Measurements from ENCODE around the gene NIPSNAP3A.

The NIPSNAP3A gene

GRCh38 chr9:104783588-104783987, 36.1 kb downstream of the NIPSNAP3A start:
- no peaks in the 10 kb centered on the region for H3K27me3 Mint-ChIP-seq
- no peaks in the 10 kb centered on the region for H3K9me3 Mint-ChIP-seq (ENCODE audit: low read depth)
- H3K4me1 Mint-ChIP-seq (ENCODE audit: low read depth) = no peaks in the 10 kb centered on the region
- H3K36me3 Mint-ChIP-seq = peaks cover 14% of the 10 kb centered on the region
- no peak overlapping the region for H3K27ac Mint-ChIP-seq
- no peak overlapping the region for H3K4me3 Mint-ChIP-seq

- H3K36me3 Mint-ChIP-seq = peaks cover 17% of the 10 kb centered on the region
- H3K4me1 Mint-ChIP-seq (ENCODE audit: low read depth) = no peaks in the 10 kb centered on the region
- H3K27me3 Mint-ChIP-seq = no peaks in the 10 kb centered on the region
- H3K27ac Mint-ChIP-seq = no peak overlapping the region
- H3K9me3 Mint-ChIP-seq (ENCODE audit: low read depth) = no peaks in the 10 kb centered on the region
- no peak overlapping the region for H3K4me3 Mint-ChIP-seq
These were observed 36.6 kb downstream of the NIPSNAP3A start for GRCh38 chr9:104784098-104784497.

DNA sequence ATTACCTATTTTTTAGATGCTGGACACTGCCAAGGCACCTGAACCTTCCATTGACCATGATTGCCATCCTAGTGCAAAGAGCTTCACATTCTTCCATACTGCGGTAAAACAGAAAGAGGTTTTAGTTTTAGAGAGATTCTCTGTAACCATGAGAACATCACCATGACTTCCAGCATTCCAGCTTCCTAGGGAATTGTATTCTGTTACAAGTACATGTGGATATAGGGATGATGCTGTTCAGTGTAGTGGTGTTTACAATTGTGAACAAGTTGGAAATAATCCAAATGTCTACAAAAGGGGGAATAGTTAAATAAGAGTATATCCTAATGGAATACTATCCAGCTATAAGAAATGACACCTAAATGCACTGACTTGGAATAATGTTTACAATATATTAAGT, 38.8 kb downstream of the NIPSNAP3A start:
- no peak overlapping the region for H3K4me3 Mint-ChIP-seq
- H3K9me3 Mint-ChIP-seq (ENCODE audit: low read depth) = no peaks in the 10 kb centered on the region
- H3K27ac Mint-ChIP-seq = no peak overlapping the region
- peaks cover 17% of the 10 kb centered on the region for H3K36me3 Mint-ChIP-seq
- no peaks in the 10 kb centered on the region for H3K4me1 Mint-ChIP-seq (ENCODE audit: low read depth)
- no peaks in the 10 kb centered on the region for H3K27me3 Mint-ChIP-seq

- Mint-ChIP-seq H3K4me3 (no peak overlapping the region), H3K36me3 (peaks cover 17% of the 10 kb centered on the region), H3K27me3 (no peaks in the 10 kb centered on the region), H3K9me3 (ENCODE audit: low read depth) (no peaks in the 10 kb centered on the region), H3K4me1 (ENCODE audit: low read depth) (no peaks in the 10 kb centered on the region), H3K27ac (no peak overlapping the region)
These were observed 40.0 kb downstream of the NIPSNAP3A start for GRCh38 chr9:104787306-104788015.

DNA sequence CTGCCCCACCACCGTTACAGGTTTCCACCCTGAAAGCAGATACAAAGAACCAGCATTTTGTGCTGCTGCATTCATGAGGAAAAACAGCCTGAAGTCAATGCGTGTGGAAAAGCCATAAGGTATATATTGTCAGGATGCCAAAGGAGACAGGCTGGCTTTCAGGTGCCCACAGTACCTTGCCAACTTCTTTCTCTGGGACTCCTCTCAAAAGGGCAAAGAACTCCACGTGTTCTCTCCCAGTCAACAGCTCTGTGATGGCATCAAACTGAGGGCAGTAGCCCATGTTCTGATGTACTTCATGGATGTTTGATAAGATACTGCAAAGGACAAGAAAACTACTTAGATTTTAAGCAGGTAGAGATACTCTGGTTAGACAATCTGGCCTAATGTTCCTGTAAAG, 40.8 kb downstream of the NIPSNAP3A start:
- H3K27me3 Mint-ChIP-seq = no peaks in the 10 kb centered on the region
- H3K4me3 Mint-ChIP-seq = no peak overlapping the region
- H3K36me3 Mint-ChIP-seq = peaks cover 23% of the 10 kb centered on the region
- no peaks in the 10 kb centered on the region for H3K9me3 Mint-ChIP-seq (ENCODE audit: low read depth)
- no peak overlapping the region for H3K27ac Mint-ChIP-seq
- H3K4me1 Mint-ChIP-seq (ENCODE audit: low read depth) = no peaks in the 10 kb centered on the region

- H3K27ac Mint-ChIP-seq = no peak overlapping the region
- H3K9me3 Mint-ChIP-seq (ENCODE audit: low read depth) = no peaks in the 10 kb centered on the region
- H3K36me3 Mint-ChIP-seq = peaks cover 34% of the 10 kb centered on the region
- H3K27me3 Mint-ChIP-seq = no peaks in the 10 kb centered on the region
- no peaks in the 10 kb centered on the region for H3K4me1 Mint-ChIP-seq (ENCODE audit: low read depth)
- no peak overlapping the region for H3K4me3 Mint-ChIP-seq
These were observed 46.6 kb downstream of the NIPSNAP3A start for GRCh38 chr9:104794070-104794469.

DNA sequence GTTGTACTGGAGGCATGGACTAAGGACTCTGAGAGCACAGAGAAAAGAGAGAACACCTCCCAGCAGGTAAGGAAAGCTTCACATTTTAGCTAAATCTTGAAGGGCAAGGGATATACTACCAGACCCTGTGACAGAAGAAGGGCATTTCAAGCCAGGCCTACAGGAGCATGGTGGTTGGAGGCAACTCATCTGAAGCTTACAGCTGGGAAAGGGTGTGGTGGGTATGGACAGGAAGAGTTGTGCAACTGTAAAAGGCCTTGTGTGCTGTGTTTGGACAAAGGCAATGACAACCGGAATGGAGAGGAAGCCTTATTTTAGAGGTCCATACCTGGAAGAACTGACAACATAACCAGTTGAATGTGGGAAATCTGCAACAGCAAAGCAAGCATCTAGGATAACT, 47.6 kb downstream of the NIPSNAP3A start:
- Mint-ChIP-seq H3K4me1 (ENCODE audit: low read depth) (no peaks in the 10 kb centered on the region), H3K27me3 (no peaks in the 10 kb centered on the region), H3K27ac (no peak overlapping the region), H3K36me3 (peaks cover 34% of the 10 kb centered on the region), H3K4me3 (no peak overlapping the region), H3K9me3 (ENCODE audit: low read depth) (no peaks in the 10 kb centered on the region)

GRCh38 chr9:104795857-104796256, 48.4 kb downstream of the NIPSNAP3A start:
- peaks cover 34% of the 10 kb centered on the region for H3K36me3 Mint-ChIP-seq

GRCh38 chr9:104798209-104798995, 50.9 kb downstream of the NIPSNAP3A start:
- no peaks in the 10 kb centered on the region for H3K27me3 Mint-ChIP-seq
- no peaks in the 10 kb centered on the region for H3K9me3 Mint-ChIP-seq (ENCODE audit: low read depth)
- H3K4me3 Mint-ChIP-seq = no peak overlapping the region
- no peaks in the 10 kb centered on the region for H3K4me1 Mint-ChIP-seq (ENCODE audit: low read depth)
- H3K27ac Mint-ChIP-seq = no peak overlapping the region
- peaks cover 29% of the 10 kb centered on the region for H3K36me3 Mint-ChIP-seq

More at GRCh38 chr9:104795857-104796256, 48.4 kb downstream of the NIPSNAP3A start:
- Mint-ChIP-seq H3K27me3 (no peaks in the 10 kb centered on the region), H3K27ac (no peak overlapping the region), H3K4me1 (ENCODE audit: low read depth) (no peaks in the 10 kb centered on the region), H3K9me3 (ENCODE audit: low read depth) (no peaks in the 10 kb centered on the region), H3K4me3 (no peak overlapping the region)

- Mint-ChIP-seq H3K4me3 (no peak overlapping the region), H3K9me3 (ENCODE audit: low read depth) (no peaks in the 10 kb centered on the region), H3K27me3 (no peaks in the 10 kb centered on the region), H3K36me3 (peaks cover 19% of the 10 kb centered on the region), H3K27ac (no peak overlapping the region), H3K4me1 (ENCODE audit: low read depth) (no peaks in the 10 kb centered on the region)
These were observed 52.7 kb downstream of the NIPSNAP3A start for GRCh38 chr9:104800068-104800785.

GRCh38 chr9:104802110-104802509, 54.6 kb downstream of the NIPSNAP3A start:
- no peaks in the 10 kb centered on the region for H3K9me3 Mint-ChIP-seq (ENCODE audit: low read depth)
- no peaks in the 10 kb centered on the region for H3K27me3 Mint-ChIP-seq
- no peak overlapping the region for H3K27ac Mint-ChIP-seq
- H3K36me3 Mint-ChIP-seq = peaks cover 9% of the 10 kb centered on the region
- no peaks in the 10 kb centered on the region for H3K4me1 Mint-ChIP-seq (ENCODE audit: low read depth)
- no peak overlapping the region for H3K4me3 Mint-ChIP-seq

- Mint-ChIP-seq H3K36me3 (peaks cover 7% of the 10 kb centered on the region), H3K27ac (no peak overlapping the region), H3K27me3 (no peaks in the 10 kb centered on the region), H3K4me3 (no peak overlapping the region), H3K4me1 (ENCODE audit: low read depth) (no peaks in the 10 kb centered on the region), H3K9me3 (ENCODE audit: low read depth) (no peaks in the 10 kb centered on the region)
These were observed 55.4 kb downstream of the NIPSNAP3A start for GRCh38 chr9:104802906-104803305.

GRCh38 chr9:104805441-104805840, 58.0 kb downstream of the NIPSNAP3A start:
- Mint-ChIP-seq H3K36me3 (peaks cover 7% of the 10 kb centered on the region), H3K4me1 (ENCODE audit: low read depth) (no peaks in the 10 kb centered on the region), H3K27me3 (no peaks in the 10 kb centered on the region), H3K4me3 (no peak overlapping the region), H3K27ac (no peak overlapping the region), H3K9me3 (ENCODE audit: low read depth) (no peaks in the 10 kb centered on the region)

DNA sequence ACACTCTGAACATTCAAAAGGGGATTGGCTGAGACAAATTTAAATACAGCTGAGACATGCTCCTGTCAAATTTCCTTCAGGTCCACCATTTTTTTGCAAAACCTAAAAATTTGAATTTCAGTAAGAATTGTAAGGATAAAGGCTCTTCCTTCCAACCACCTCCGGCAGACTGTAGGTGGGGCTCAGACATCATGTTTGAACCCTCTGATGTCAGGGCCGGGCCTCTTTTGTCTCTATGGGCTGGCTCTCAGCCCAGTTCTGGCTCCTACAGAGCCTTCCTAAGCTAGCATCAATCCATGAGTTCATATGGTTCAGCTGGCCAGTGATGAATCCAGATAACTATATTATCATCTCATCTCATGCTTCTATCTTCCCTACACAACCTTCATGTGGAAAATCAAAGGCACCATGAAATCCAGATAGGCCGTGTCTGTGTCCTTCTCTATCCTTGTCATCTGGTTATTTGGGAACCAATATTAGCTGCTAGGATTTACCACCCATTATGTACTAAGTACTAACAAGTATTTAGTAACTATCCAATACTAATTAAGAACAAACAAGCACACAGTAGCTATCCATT, 60.6 kb downstream of the NIPSNAP3A start:
- H3K4me1 Mint-ChIP-seq (ENCODE audit: low read depth) = no peaks in the 10 kb centered on the region
- no peaks in the 10 kb centered on the region for H3K27me3 Mint-ChIP-seq
- H3K27ac Mint-ChIP-seq = no peak overlapping the region
- H3K4me3 Mint-ChIP-seq = no peak overlapping the region
- H3K9me3 Mint-ChIP-seq (ENCODE audit: low read depth) = no peaks in the 10 kb centered on the region
- H3K36me3 Mint-ChIP-seq = peaks cover 9% of the 10 kb centered on the region

All from activated naive CD8-positive, alpha-beta T cell (primary cell).